HL-60/S4 (cell line): ENCODE measurements around the gene ZNF383.
"Not testable (repeated sequence)": the region's sequence is repeated elsewhere in the genome, so short reads cannot be mapped to it uniquely, and the experiment has no call there.

ENCODE experiments used
- in situ Hi-C: fragments of 300-500 bp; cut with MboI; formaldehyde crosslinking; loops from 2 replicates; pipeline ENCODE4 v1.14.3; 2022; ENCODE audit warnings: low sequenced_read_pairs

ZNF383 gene

DNA sequence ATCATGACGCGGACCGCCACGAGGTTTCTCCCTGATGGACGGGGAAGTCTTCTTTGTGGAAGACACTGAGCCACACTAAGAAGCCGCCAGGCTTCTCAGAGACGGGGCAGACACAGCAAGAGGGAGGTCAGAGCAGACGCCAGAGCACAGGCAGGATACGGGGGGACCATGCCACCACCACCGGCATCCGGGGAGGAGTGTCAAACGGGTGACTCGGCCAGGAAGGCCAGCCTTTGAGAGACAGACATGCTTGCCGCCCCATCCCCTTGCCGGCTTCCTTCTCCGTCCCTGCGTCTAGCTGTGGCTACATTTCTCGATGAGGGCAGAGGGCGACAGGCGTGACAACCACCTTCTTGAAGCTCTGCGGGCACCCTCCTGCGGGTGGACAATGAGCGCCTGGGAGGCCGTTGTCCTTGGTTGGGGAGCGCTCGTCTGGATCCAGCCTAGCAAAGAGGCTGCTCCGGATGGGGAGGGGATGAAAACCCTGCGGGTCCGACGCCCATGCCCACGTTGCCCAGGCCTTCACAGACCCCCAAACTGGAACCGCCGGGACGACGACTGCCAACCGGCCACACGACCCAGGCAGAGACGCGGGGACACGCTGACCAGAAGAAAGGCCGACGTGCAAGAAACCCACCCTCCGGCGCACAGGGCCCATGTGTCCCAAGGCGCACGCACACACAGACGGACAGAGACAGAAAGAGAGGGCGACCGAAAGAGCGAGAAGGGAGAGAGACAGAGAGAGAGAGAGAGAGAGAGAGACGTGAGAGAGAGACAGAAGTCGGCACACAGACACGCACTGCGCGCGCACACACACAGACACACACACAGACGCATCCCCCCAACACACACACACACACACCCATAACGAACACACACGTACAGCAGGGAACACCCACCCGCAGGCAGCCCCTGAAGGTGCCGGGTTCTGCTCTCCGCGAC lies 75.3 kb downstream of the ZNF383 start:
- in situ Hi-C loops, result not testable (repeated sequence)

DNA sequence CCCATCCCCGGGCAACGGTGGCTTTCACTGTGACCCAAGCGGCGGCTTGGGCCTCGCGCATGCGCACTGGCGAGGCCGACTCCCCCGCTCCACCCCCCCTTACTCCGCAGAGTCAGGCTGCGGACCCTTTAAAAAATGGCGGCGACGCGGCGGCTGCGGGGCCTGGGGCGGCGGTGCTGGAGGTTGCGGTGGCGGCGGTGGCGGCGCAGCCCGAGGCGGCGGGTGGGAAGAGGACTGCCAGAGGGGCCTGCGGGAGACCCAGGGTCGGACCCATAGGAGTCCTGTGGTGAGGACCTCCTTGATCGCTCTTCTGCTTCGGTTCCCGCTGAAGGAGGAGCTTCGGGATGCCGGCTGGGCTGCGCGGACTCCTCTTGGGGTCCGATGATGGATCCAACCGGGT lies 76.2 kb downstream of the ZNF383 start:
- in situ Hi-C loops, result not testable (repeated sequence)
